RWPE2 (cell line): ENCODE results near the gene TPRN.

Experiments
- ATAC-seq: fragments of 200-7000 bp; cut with Tn5 transposase; 3 replicates; pipeline ENCODE4 v1.9.1; 2021; ENCODE audit warnings: low read depth
- DNase-seq: peaks from one replicate; pipeline ENCODE4 v3.0.0-alpha.2; 2020; ENCODE audit warnings: low spot score
- H3K27ac ChIP-seq: fragments of 450-650 bp; 2 replicates; pipeline ENCODE4 v1.5.1; 2017; ENCODE audit warnings: mild to moderate bottlenecking; ENCODE audit not compliant: poor library complexity, severe bottlenecking
- H3K27me3 ChIP-seq: fragments of 250-450 bp; sonication (Bioruptor Pico); 2 replicates; pipeline ENCODE4 v1.5.1; 2021; ENCODE audit warnings: mild to moderate bottlenecking, moderate library complexity; ENCODE audit not compliant: insufficient read depth, poor library complexity, severe bottlenecking
- H3K36me3 ChIP-seq: fragments of 250-450 bp; sonication (Bioruptor Pico); 2 replicates; pipeline ENCODE4 v1.5.1; 2020; ENCODE audit warnings: low read depth, mild to moderate bottlenecking, moderate library complexity
- H3K4me1 ChIP-seq: fragments of 250-450 bp; sonication (Bioruptor Pico); 2 replicates; pipeline ENCODE4 v1.5.1; 2021; ENCODE audit warnings: mild to moderate bottlenecking, moderate library complexity; ENCODE audit not compliant: insufficient read depth, poor library complexity, severe bottlenecking
- H3K4me3 ChIP-seq: fragments of 250-450 bp; sonication (Bioruptor Pico); 2 replicates; pipeline ENCODE4 v1.5.1; 2021; ENCODE audit warnings: mild to moderate bottlenecking, moderate library complexity; ENCODE audit not compliant: severe bottlenecking
- H3K9me3 ChIP-seq: fragments of 250-450 bp; sonication (Bioruptor Pico); 2 replicates; pipeline ENCODE4 v1.5.1; 2021; ENCODE audit warnings: mild to moderate bottlenecking, moderate library complexity; ENCODE audit not compliant: severe bottlenecking
- TF ChIP-seq, protein P1 (sequence below): fragments of 450-650 bp; IDR thresholded peaks from one replicate; pipeline ENCODE4 v1.5.1; 2017; ENCODE audit warnings: mild to moderate bottlenecking, moderate library complexity; ENCODE audit not compliant: poor library complexity, severe bottlenecking

TPRN gene

DNA sequence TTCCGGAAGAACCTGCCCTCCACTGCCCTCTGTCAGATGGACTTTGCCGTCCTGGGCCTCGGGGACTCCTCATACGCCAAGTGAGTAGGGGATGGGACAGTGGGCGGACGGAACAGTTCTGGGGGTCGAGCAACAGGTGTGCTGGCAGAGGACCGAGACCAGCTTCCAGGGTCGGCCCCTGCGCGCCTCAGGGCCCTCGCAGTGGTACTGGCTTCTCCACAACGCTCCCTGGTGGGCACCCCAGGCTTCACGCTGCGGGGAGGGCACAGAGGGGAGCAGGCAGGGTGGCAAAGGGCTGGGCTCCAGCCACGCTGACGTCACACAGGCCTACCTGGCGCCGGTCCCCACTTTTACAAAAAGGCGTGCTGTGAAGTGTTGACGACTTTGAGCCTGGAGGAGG lies 12.0 kb upstream of the TPRN start:
- Histone ChIP-seq H3K4me3 (no peak overlapping the region), H3K4me1 (no peaks in the 10 kb centered on the region), H3K9me3 (no peaks in the 10 kb centered on the region), H3K36me3 (peaks cover 10% of the 10 kb centered on the region; the same call in 1 of the 2 replicates), H3K27ac (no peak overlapping the region), H3K27me3 (no peaks in the 10 kb centered on the region)
- DNase-seq (no peak), ATAC-seq (no peak)
- TF ChIP-seq, protein P1, sequence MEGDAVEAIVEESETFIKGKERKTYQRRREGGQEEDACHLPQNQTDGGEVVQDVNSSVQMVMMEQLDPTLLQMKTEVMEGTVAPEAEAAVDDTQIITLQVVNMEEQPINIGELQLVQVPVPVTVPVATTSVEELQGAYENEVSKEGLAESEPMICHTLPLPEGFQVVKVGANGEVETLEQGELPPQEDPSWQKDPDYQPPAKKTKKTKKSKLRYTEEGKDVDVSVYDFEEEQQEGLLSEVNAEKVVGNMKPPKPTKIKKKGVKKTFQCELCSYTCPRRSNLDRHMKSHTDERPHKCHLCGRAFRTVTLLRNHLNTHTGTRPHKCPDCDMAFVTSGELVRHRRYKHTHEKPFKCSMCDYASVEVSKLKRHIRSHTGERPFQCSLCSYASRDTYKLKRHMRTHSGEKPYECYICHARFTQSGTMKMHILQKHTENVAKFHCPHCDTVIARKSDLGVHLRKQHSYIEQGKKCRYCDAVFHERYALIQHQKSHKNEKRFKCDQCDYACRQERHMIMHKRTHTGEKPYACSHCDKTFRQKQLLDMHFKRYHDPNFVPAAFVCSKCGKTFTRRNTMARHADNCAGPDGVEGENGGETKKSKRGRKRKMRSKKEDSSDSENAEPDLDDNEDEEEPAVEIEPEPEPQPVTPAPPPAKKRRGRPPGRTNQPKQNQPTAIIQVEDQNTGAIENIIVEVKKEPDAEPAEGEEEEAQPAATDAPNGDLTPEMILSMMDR: no peak

DNA sequence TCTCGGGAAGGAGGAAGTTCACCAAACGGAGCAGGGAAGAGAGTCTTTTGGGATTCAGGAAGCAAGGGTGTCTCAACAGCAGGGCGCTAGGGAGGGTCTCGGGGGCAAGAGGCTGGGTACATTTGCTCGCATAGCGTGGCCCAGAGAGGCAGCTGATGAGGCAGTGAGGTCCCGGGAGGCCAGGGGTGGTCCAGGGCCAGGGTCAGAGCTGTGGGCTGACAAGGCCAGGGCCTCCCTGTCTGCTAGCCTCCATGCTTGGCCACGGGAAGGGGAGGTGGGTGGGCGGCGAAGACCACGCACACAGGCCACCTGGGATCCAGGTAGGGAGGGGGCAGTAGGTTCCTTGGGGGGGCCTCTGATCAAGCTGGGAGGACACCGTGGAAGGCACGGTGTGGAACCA lies 11.0 kb upstream of the TPRN start:
- DNase-seq (no peak), ATAC-seq (no peak)
- TF ChIP-seq, protein P1: no peak
- Histone ChIP-seq H3K27me3 (no peaks in the 10 kb centered on the region), H3K9me3 (no peaks in the 10 kb centered on the region), H3K36me3 (peaks cover 10% of the 10 kb centered on the region; the same call in 1 of the 2 replicates), H3K27ac (no peak overlapping the region), H3K4me1 (peaks cover 2% of the 10 kb centered on the region), H3K4me3 (no peak overlapping the region)

DNA sequence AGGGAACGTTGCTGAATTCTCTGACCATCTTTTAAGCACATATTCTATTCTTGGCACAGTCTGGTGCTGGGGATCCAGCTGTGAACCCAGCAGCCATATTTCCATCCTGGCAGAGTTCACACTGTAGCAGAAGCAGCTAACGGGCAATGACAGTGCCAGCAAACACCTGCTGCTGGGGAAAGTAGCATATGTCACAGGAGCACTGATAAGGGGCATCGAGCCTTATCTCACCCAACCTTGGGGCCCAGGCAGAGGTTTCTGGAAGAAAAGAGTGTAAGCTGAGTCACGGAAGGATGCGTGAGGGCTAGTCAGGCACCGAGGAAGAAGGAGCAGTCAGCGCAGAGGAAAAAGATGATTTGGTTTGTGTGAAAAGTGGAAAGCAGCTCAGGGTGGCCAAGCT lies 6.1 kb upstream of the TPRN start:
- no peak for DNase-seq
- ATAC-seq: no peak
- H3K36me3 ChIP-seq: peaks cover 15% of the 10 kb centered on the region; the same call in 1 of the 2 replicates
- peaks cover 11% of the 10 kb centered on the region for H3K4me1 ChIP-seq
- H3K4me3 ChIP-seq: peak overlapping the region; percentile 91
- TF ChIP-seq, protein P1: no peak
- H3K9me3 ChIP-seq: no peaks in the 10 kb centered on the region
- H3K27ac ChIP-seq: no peak overlapping the region
- H3K27me3 ChIP-seq: no peaks in the 10 kb centered on the region

DNA sequence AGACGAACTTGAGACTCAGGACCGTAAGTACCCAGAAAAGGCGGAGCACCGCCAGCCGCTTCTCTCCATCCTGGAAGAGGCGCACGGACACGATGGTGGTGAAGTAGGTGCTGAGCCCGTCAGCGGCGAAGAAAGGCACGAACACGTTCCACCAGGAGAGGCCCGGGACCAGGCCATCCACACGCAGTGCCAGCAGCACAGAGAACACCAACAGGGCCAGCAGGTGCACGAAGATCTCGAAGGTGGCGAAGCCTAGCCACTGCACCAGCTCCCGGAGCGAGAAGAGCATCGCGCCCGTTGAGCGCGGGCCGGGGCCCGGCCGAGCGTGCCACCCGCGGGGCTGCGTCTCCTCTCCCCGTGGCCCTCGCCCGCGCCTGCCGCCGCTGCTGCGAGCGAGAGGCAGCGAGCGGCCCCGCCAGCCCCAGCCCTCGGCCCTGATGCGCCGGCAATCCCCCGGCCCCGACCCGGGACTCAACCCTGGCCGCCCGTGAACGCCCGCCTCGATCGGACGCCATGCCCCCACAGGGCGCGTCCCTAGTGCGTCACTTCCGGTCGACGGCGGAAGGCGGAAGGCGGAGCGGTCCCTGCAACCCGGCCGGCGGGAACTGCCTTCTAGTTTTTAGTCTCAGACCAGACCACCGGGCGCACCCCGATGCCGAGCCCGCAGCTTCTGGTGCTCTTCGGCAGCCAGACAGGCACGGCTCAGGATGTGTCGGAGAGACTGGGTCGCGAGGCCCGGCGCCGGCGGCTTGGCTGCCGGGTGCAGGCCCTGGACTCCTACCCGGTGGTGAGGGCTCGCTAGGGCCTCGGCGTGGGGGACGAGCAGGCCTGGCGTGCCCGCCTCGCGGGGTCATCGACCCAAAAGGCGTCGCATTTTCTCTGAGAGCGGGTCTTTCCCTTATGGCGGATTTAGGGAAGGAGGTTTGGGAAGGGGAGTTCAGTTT lies 4.9 kb upstream of the TPRN start, which contains the start of the genes NDOR1 and TMEM203:
TSS of gene NDOR1 (plus strand) at position 575 of the 944 bp plus-strand sequence. CDS start at position 653, 78 bp downstream.
TSS of gene TMEM203 (minus strand) at position 523 of the 944 bp plus-strand sequence. CDS start at position 289, 234 bp downstream.
- Histone ChIP-seq H3K4me3 (peak within 1 kb of the TSS; percentile 91), H3K27ac (peak within 1 kb of the TSS; percentile 41), H3K4me1 (peaks cover 11% of the 10 kb centered on the region), H3K27me3 (no peaks in the 10 kb centered on the region), H3K9me3 (no peaks in the 10 kb centered on the region), H3K36me3 (peaks cover 13% of the 10 kb centered on the region; the same call in 1 of the 2 replicates)
- ATAC-seq: peak; percentile 36
- TF ChIP-seq, protein P1: no peak
- DNase-seq: peak; percentile 91

DNA sequence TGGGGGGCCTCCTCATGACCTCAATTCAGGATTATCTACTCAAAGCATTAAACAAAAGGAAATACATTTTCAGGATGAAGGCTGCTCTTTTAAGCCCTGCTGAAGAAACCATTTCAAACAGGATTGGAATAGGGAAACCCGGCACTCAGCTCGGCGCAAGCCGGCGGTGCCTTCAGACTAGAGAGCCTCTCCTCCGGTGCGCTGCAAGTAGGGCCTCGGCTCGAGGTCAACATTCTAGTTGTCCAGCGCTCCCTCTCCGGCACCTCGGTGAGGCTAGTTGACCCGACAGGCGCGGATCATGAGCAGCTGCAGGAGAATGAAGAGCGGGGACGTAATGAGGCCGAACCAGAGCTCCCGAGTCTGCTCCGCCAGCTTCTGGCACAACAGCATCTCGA lies 4.2 kb upstream of the TPRN start:
- H3K4me3 ChIP-seq: peak overlapping the region; percentile 91
- DNase-seq (no peak), ATAC-seq (no peak)
- no peaks in the 10 kb centered on the region for H3K9me3 ChIP-seq
- peaks cover 11% of the 10 kb centered on the region for H3K4me1 ChIP-seq
- H3K36me3 ChIP-seq: peaks cover 11% of the 10 kb centered on the region; the same call in 1 of the 2 replicates
- H3K27me3 ChIP-seq: no peaks in the 10 kb centered on the region
- H3K27ac ChIP-seq: peak overlapping the region; percentile 41
- TF ChIP-seq, protein P1: no peak
